Mesenteric fat pad (tissue), 1 donor: ENCODE results near the gene ZDHHC22. TPM values are rescaled to one million over a fixed set of nuclear protein-coding genes. Genes with fewer than 3 reads are reported as not detected.

Experiments
- DNase-seq: peaks from one replicate; pipeline ENCODE4 v3.0.0-alpha.2; 2020; ENCODE audit warnings: low spot score
- total RNA-seq: library from RNA; stranded (reverse); fragmentation: NEBNext Ultra II Directional; extraction: Animal tissue kit (Norgen Biotek cat#: 25700); gene quantifications from one replicate; pipeline ENCODE4 v1.2.1, GENCODE V29; 2021
- donor health status: DM: yes; HTN: yes; CAD: no.

ZDHHC22 gene
- total RNA-seq, 1 donor from 2014 or later: not detected

DNA sequence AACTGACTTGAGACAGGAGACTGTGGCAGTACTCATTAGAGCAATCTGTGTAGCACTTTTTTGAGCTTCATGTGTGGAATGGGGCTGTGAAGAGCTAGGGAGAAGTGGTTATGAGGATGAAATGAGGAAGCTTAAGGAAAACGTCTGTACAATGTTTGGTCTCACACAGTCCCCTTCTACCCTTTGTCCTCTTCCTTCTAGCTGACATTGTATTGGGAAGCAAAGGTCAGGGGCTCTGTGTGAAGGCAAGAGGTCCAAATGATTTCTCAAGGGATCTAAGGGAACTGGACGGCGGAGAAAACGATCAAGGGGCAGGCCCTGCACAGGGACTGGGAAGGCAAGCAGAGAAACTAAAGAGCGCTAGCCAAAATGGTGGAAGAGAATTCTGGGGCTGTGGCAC is 56.6 kb downstream of the ZDHHC22 start:
- DNase-seq: no peak

GRCh38 chr14:77083082-77083481 is 58.5 kb downstream of the ZDHHC22 start:
- no peak for DNase-seq

DNA sequence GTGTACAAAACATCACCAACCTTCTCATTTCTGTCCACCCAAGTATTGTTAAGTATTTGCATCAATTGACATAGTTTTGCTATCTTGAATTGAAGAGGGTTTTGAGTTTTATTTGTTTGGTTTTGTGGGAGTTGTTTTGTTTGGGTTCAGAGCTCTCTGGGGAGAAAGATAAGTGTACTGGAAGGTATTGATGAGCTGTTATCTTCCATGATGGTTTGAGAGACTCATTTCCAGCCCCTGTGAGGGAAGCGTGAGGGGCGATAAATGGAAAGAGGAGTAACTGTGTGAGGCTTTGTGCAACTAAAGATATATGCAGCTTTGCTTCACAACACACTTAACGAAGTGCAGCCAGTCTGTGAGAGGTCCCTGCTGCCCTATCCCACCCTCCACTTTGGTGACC is 59.2 kb downstream of the ZDHHC22 start:
- no peak for DNase-seq

Other genes starting within 250 kb of the ZDHHC22 start
- gene IRF2BPL, start 113.1 kb downstream of the ZDHHC22 start, total RNA-seq: 51.9 TPM
- gene CIPC, start 43.5 kb downstream of the ZDHHC22 start, total RNA-seq: 23.1 TPM
- gene TMEM63C, start 40.0 kb upstream of the ZDHHC22 start, total RNA-seq: 0.51 TPM
- gene NGB, start 129.4 kb upstream of the ZDHHC22 start, total RNA-seq: not detected
- gene POMT2, start 179.1 kb upstream of the ZDHHC22 start, total RNA-seq: 27.2 TPM
- 12.0 TPM for gene GSTZ1, start 179.2 kb upstream of the ZDHHC22 start, total RNA-seq
- gene TMED8, start 235.3 kb upstream of the ZDHHC22 start, total RNA-seq: 15.3 TPM
- gene SAMD15, start 235.6 kb upstream of the ZDHHC22 start, total RNA-seq: 1.5 TPM